Lower leg skin (tissue), 4 donors: Measurements from ENCODE around the gene EBF4. TPM values are rescaled to one million over a fixed set of nuclear protein-coding genes. Genes with fewer than 3 reads are reported as not detected.

Experiments
- DNase-seq, 2 donors: peaks; one replicate each; pipeline ENCODE4 v3.0.0-alpha.2; 2019; ENCODE audit warnings: low spot score in 2 of 2
- H3K4me3 ChIP-seq: fragments of 200-600 bp; sonication (generic); 2 replicates; pipeline ENCODE4 v1.5.1; 2017; ENCODE audit warnings: mild to moderate bottlenecking, low read depth; ENCODE audit not compliant: poor library complexity, severe bottlenecking
- POLR2A ChIP-seq, 2 donors: fragments of 450-650 bp; IDR thresholded peaks; one replicate each; pipeline ENCODE4 v1.6.1; 2016 to 2017; ENCODE audit warnings: antibody characterized with exemption in 2 of 2, mild to moderate bottlenecking in 1 of 2, moderate library complexity in 1 of 2
- WGBS, 2 donors: methylation state at CpG; one replicate each; pipeline ENCODE4 v1.1.5; 2018; 5-methylcytosine and 5-hydroxymethylcytosine counted together
- intact Hi-C: fragments of 100-400 bp; cut with DNase I; formaldehyde crosslinking; loops from one replicate; pipeline ENCODE4 v1.15.0; 2023; ENCODE audit warnings: low total_unique reads
- total RNA-seq, 4 donors: library from RNA; depleted of rRNA; stranded (reverse); fragments of >200 nt; gene quantifications; one replicate each; pipeline ENCODE4 v1.1.0, GENCODE V29; 2016
- TF ChIP-seq, protein P1 (sequence below), 3 donors: fragments of 450-650 bp; IDR thresholded peaks; one replicate each; pipeline ENCODE4 v1.5.1; 2016; ENCODE audit warnings: antibody characterized with exemption in 3 of 3, mild to moderate bottlenecking in 3 of 3, moderate library complexity in 2 of 3

Gene EBF4
- total RNA-seq, 4 donors from 2014 or later: 5.0 to 9.9 (median 7.7) TPM

DNA sequence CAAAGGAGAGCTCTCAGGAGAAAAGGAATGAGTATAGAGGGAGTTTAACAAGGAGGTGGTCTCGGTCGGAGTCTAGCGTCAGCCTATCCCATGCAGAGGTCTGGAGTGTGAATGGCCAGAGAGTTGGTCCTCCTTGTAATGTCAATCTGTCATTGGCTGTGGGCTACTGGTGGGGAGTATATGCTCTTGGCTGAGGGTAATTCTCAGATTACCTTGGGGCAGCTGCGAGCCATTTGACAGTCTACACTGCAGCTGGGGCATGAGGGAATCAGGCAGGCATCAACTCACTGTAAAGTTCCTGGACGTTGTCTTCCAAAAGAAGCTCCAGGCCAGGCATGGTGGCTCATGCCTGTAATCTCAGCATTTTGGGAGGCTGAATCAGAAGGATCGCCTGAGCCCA, 48.1 kb downstream of the EBF4 start:
- intact Hi-C loops: no loop called here
- WGBS, 2 donors: 73 to 74% methylated on average over 6 of the region's 6 CpGs

DNA sequence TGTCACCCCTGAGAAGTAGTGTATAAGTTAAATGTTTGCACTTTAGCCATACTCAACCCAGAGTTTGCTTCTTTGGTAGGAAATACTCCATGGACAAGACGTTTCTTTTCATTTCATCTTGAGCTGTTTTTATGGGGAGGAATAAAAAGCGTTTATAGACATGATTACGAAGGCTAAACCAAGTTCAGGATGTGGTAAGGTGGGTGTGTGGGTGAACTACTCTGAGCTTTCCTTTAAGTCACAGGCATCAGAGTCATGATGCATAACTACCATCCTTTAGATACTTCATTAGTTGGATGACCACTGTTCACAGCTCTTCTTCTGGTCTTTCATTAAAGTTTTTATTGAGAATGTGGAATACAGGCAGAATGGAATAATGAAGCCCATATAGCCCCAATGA, 48.9 kb downstream of the EBF4 start:
- DNase-seq: no peak
- TF ChIP-seq, protein P1, sequence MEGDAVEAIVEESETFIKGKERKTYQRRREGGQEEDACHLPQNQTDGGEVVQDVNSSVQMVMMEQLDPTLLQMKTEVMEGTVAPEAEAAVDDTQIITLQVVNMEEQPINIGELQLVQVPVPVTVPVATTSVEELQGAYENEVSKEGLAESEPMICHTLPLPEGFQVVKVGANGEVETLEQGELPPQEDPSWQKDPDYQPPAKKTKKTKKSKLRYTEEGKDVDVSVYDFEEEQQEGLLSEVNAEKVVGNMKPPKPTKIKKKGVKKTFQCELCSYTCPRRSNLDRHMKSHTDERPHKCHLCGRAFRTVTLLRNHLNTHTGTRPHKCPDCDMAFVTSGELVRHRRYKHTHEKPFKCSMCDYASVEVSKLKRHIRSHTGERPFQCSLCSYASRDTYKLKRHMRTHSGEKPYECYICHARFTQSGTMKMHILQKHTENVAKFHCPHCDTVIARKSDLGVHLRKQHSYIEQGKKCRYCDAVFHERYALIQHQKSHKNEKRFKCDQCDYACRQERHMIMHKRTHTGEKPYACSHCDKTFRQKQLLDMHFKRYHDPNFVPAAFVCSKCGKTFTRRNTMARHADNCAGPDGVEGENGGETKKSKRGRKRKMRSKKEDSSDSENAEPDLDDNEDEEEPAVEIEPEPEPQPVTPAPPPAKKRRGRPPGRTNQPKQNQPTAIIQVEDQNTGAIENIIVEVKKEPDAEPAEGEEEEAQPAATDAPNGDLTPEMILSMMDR (IDR thresholded peaks at IDR 0.05): no peak
- TF ChIP-seq POLR2A (IDR thresholded peaks at IDR 0.05): no peak
- intact Hi-C loops: no loop called here
- no peak overlapping the region for H3K4me3 ChIP-seq
- 53 to 63% methylated on average over 3 of the region's 3 CpGs for WGBS, 2 donors

More for the DNA sequence above, 48.1 kb downstream of the EBF4 start:
- no peak for DNase-seq
- H3K4me3 ChIP-seq: no peak overlapping the region
- TF ChIP-seq, protein P1 (IDR thresholded peaks at IDR 0.05): no peak
- no peak for TF ChIP-seq POLR2A (IDR thresholded peaks at IDR 0.05)

DNA sequence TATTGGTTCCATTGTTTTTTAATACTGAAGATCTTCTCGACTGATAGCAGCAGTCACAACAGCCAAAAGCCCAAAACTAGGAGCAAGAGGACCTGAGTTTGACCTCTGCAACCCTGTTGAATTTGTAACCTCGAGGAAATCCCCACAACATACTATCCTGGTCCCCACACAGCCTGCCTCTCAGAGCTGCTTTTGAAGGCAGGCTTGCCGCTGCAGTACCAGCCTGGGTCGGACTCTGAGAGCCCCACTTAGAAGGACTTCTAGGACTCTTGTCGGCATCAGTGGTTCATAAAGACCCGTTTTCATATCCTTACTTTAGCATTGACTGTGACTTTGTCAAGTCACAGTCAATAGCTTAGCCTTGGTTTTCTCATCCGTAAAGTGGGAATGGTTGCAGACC, 49.3 kb downstream of the EBF4 start:
- intact Hi-C loops: no loop called here
- WGBS, 2 donors: 84 to 85% methylated on average over 7 of the region's 7 CpGs
- TF ChIP-seq, protein P1 (IDR thresholded peaks at IDR 0.05): no peak
- TF ChIP-seq POLR2A (IDR thresholded peaks at IDR 0.05): no peak
- DNase-seq: no peak
- H3K4me3 ChIP-seq: no peak overlapping the region

DNA sequence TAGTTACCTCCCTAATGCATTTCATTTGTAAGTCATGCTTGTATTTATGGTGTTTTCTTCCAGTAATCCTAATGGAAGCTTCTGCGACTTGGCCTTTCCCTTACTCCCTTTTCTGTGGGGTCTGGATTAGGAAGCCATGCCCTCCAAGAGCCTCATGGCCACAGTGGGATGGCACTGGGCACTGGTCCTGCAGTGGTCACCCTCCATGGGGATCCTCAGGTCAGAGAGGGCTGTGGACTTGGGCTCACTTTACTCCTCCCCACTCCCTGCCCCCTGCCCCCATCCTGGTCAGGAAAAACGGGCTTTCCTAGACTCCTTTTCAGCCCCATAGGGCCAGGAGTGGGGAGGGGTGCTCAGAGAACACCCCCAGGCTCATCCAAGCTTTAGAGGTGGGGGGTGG, 49.9 kb downstream of the EBF4 start:
- intact Hi-C loops: no loop called here
- no peak overlapping the region for H3K4me3 ChIP-seq
- DNase-seq: no peak
- no peak for TF ChIP-seq POLR2A (IDR thresholded peaks at IDR 0.05)
- TF ChIP-seq, protein P1 (IDR thresholded peaks at IDR 0.05): no peak
- 69% methylated on average over 2 of the region's 2 CpGs for WGBS, 2 donors

DNA sequence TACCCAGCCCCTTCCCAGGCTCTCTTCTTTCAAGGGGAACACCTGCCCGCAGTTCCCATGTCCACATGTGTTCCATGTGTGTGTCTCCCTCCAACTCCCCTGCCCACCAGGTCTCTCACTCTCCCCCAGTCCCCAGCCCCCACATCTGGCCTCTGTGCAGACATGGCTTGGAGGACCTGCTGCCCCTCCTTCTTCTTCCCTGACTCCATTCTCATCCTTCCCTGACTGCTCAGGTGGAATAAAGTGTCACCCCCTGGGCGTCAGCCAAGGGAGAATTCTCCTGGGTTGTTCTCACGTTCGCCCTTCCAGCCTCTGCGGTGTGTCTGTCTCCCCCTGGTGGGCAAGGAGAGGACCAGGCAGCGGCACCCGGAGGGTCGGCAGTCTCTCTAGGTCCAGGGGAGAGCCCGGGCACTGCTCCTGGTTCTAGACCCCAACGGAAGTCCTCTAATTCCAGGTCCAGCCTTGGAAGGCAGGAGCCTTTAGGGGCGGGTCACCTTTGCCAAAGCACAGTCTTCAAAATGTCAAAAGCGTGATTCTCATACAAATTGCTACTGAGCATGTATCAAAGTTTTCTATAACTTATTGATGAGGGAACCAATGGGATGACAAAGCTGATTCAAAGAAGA, 50.5 kb downstream of the EBF4 start:
- intact Hi-C loops: no loop called here
- WGBS, 2 donors: 10 to 15% methylated on average over 12 of the region's 12 CpGs
- no peak for DNase-seq
- TF ChIP-seq, protein P1 (IDR thresholded peaks at IDR 0.05): no peak
- no peak for TF ChIP-seq POLR2A (IDR thresholded peaks at IDR 0.05)
- no peak overlapping the region for H3K4me3 ChIP-seq
